ENCODE measurements around the gene DOK4.

The DOK4 gene

GRCh38 chr16:57485091-57485915 lies 990 bp downstream of the DOK4 start:
- Histone ChIP-seq H3K36me3 (no peaks in the 10 kb centered on the region), H3K27ac (peak overlapping the region; percentile 86 to 94), H3K4me1 (peaks cover 0 to 40% (median 35%) of the 10 kb centered on the region in 4 donors), H3K27me3 (no peaks in the 10 kb centered on the region), H3K4me3 (peak overlapping the region; percentile 75 to 90), H3K9me3 (no peaks in the 10 kb centered on the region)
- intact Hi-C loops (cut with DNase I; ENCODE audit: low total_unique reads), result no loop called here
- no peak for TF ChIP-seq CTCF (IDR thresholded peaks at IDR 0.05)
- peak in 1 of 2 donors; percentile 70 for DNase-seq

- TF ChIP-seq CTCF (IDR thresholded peaks at IDR 0.05), result no peak
- peak in 1 of 2 donors; percentile 57 for DNase-seq
- H3K27ac ChIP-seq, result peak overlapping the region; percentile 86 to 94
- H3K4me1 ChIP-seq, result peaks cover 0 to 48% (median 42%) of the 10 kb centered on the region in 4 donors
- H3K36me3 ChIP-seq, result no peaks in the 10 kb centered on the region
- H3K27me3 ChIP-seq, result no peaks in the 10 kb centered on the region
- intact Hi-C loops (cut with DNase I; ENCODE audit: low total_unique reads), result no loop called here
- H3K9me3 ChIP-seq, result no peaks in the 10 kb centered on the region
- H3K4me3 ChIP-seq, result peak overlapping the region in 1 of 2 donors; percentile 90
These were observed 1.7 kb downstream of the DOK4 start for GRCh38 chr16:57484515-57485005.

GRCh38 chr16:57483725-57484514 lies 2.4 kb downstream of the DOK4 start:
- H3K27me3 ChIP-seq, result no peaks in the 10 kb centered on the region
- H3K9me3 ChIP-seq, result no peaks in the 10 kb centered on the region
- no peaks in the 10 kb centered on the region for H3K36me3 ChIP-seq
- TF ChIP-seq CTCF (IDR thresholded peaks at IDR 0.05), result no peak
- H3K4me3 ChIP-seq, result no peak overlapping the region
- peaks cover 0 to 54% (median 49%) of the 10 kb centered on the region in 4 donors for H3K4me1 ChIP-seq
- peak overlapping the region; percentile 86 to 94 for H3K27ac ChIP-seq
- intact Hi-C loops (cut with DNase I; ENCODE audit: low total_unique reads), result no loop called here
- DNase-seq, result peak in 1 of 2 donors; percentile 59

- intact Hi-C loops (cut with DNase I; ENCODE audit: low total_unique reads), result no loop called here
- H3K27ac ChIP-seq, result no peak overlapping the region
- no peaks in the 10 kb centered on the region for H3K27me3 ChIP-seq
- peaks cover 5 to 64% (median 58%) of the 10 kb centered on the region in 4 donors for H3K4me1 ChIP-seq
- H3K9me3 ChIP-seq, result no peaks in the 10 kb centered on the region
- TF ChIP-seq CTCF (IDR thresholded peaks at IDR 0.05), result no peak
- H3K4me3 ChIP-seq, result no peak overlapping the region
- peak in 1 of 2 donors; percentile 62 for DNase-seq
- no peaks in the 10 kb centered on the region for H3K36me3 ChIP-seq
These were observed 3.3 kb downstream of the DOK4 start for GRCh38 chr16:57482845-57483545.

GRCh38 chr16:57481421-57481820 lies 4.9 kb downstream of the DOK4 start:
- peak overlapping the region; percentile 69 to 77 for H3K27ac ChIP-seq
- peak in 1 of 2 donors; percentile 45 for DNase-seq
- H3K36me3 ChIP-seq, result no peaks in the 10 kb centered on the region
- intact Hi-C loops (cut with DNase I; ENCODE audit: low total_unique reads), result no loop called here
- no peaks in the 10 kb centered on the region for H3K9me3 ChIP-seq
- H3K4me1 ChIP-seq, result peaks cover 12 to 68% (median 63%) of the 10 kb centered on the region in 4 donors
- H3K4me3 ChIP-seq, result no peak overlapping the region
- H3K27me3 ChIP-seq, result no peaks in the 10 kb centered on the region
- TF ChIP-seq CTCF (IDR thresholded peaks at IDR 0.05), result no peak
